GM18499 (cell line): ENCODE data around the gene PLEKHA7.
"Not testable (repeated sequence)": the region's sequence is repeated elsewhere in the genome, so short reads cannot be mapped to it uniquely, and the experiment has no call there.

ENCODE experiments used
- ATAC-seq: cut with Tn5 transposase; IDR thresholded peaks from one replicate; pipeline ENCODE4 v1.9.1; 2021; ENCODE audit warnings: moderate number of reproducible peaks; ENCODE audit not compliant: insufficient read depth, unreplicated experiment

Gene PLEKHA7

GRCh38 chr11:17010851-17011420 lies 3.3 kb downstream of the PLEKHA7 start:
- no peak for ATAC-seq

GRCh38 chr11:17008099-17008498 lies 6.1 kb downstream of the PLEKHA7 start:
- no peak for ATAC-seq

DNA sequence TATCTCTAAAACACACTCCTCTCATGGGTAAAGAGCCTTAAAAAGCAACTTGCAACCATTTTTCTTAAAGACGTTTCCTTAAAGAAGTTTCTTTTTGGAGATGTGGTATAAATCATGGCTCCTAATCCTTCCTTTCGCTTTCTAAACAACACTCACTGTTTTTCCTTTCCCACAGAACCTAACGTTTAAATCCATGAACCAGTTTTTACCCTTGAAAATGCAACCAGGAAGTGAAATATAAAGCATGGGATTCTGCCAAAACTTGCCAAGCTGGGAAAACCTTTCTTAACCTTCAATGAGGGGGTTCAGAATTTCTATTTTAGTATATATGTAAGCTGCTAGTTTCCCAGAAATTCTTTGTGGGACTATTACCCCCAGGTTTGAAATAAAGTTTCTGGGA lies 8.6 kb downstream of the PLEKHA7 start:
- no peak for ATAC-seq

- ATAC-seq, result no peak
These were observed 9.6 kb downstream of the PLEKHA7 start for GRCh38 chr11:17004486-17005148.

DNA sequence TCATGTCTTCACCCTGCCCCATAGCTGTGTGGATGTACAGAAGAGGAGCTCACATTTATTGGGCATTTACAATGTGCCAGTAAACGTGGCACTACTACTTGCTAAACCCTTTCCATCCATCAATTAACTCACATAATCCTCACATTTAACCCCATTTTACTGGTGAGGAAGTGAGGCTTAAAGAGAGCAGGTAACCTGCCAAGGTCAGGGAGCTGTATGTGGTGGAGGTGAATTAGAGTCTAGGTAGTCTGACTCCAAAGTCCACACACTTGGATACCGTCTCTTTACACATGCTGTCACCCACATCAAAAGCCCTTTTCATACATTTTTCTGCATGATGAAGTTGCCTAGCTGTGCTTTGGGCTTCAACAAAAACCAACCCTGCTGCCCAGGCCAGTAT lies 10.8 kb downstream of the PLEKHA7 start:
- no peak for ATAC-seq

DNA sequence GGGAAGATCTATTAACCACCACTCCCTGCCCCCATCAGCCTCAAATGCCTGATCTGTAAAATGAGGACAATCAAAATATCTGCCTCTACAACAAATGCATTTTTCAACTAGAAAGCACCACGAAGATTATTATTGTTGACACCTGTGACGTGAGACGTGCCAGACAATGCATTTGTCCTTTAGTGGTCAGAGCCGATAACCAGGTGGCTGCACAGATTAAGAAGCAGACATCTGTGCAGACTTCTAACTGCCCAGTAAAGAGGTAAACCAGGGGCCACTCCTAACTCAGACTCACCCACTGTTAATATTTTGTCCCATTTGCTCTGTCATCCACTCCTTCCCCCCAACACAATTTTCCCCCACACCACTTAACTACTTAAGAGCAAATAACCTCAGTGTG lies 11.7 kb downstream of the PLEKHA7 start:
- no peak for ATAC-seq

GRCh38 chr11:17001806-17002205 lies 12.4 kb downstream of the PLEKHA7 start:
- ATAC-seq, result no peak

DNA sequence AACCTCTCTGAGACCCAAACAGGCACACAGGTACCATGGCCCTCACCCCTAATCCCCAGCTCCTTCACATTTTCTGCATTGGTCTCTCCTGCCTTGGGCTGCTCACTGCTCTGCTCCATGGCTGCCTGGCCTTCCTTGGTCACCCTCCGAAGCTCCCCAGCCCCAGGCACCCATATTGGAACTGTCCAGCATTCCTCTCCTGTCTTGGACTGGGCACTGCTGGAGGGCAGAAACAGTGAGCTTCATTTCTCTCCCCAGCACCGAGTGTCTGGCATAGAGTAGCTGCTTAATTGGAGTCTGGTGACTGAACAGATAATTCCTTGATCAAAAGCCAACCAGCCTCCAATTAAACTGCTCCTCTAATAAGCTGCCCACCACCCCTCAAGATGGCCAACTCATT lies 13.2 kb downstream of the PLEKHA7 start:
- no peak for ATAC-seq

DNA sequence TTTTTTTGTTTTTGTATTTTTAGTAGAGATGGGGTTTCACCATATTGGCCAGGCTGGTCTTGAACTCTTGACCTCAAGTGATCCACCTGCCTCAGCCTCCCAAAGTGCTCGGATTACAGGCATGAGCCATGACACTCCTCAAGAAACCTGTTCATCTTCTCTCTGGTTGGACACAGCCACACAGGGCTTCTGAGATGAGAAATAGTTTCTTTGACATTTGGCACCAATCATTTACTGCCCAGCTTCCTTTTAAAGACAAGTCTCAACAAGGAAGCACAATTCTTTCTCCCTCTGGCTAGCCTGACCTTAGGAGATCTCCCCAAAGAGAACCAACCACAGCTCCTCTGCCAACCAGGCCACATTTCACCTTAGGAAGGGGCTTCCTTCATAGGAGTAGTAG lies 14.0 kb downstream of the PLEKHA7 start:
- not testable (repeated sequence) for ATAC-seq

- ATAC-seq, result no peak
These were observed 15.1 kb downstream of the PLEKHA7 start for GRCh38 chr11:16999116-16999515.

DNA sequence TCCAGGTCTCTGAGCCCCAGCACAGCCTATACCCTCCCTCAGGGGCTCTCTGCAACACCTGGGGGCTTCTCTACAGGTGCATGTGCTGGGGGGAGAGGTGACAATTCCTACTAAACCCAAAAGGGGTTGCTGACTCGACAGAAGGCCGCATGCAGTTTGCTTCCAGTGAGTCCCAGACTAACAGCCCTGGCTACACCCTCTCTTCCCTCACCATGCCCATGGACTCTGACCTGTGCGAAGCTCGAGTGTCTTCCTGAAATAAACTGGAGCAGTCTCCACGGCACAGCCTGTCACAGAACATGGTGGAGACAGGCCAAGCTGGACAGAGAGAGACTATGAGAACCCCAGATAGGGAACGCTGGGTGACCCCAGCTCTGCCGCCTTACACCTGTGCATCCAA lies 16.6 kb downstream of the PLEKHA7 start:
- ATAC-seq, result no peak

GRCh38 chr11:16993495-16993894 lies 20.7 kb downstream of the PLEKHA7 start:
- ATAC-seq, result no peak

- no peak for ATAC-seq
These were observed 21.4 kb downstream of the PLEKHA7 start for GRCh38 chr11:16992846-16993245.

DNA sequence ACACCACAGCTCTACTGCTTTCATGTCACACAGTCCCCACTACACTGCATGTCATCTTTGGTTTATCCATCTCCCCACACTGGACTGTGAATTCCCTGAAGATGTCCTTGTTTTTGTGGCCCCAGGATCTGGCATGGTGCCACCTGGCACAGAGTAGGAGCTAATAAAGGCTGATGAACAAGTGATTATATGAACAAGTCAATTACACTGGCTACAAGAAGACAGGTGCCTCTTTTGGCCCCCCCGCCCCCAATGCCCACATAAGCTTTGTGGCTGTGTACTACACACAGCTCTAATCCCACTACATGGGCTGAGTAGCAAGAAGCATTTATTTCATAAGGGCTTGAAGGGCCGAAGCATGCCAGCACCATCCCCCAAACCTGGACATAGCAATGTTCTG lies 24.7 kb downstream of the PLEKHA7 start:
- ATAC-seq, result no peak

DNA sequence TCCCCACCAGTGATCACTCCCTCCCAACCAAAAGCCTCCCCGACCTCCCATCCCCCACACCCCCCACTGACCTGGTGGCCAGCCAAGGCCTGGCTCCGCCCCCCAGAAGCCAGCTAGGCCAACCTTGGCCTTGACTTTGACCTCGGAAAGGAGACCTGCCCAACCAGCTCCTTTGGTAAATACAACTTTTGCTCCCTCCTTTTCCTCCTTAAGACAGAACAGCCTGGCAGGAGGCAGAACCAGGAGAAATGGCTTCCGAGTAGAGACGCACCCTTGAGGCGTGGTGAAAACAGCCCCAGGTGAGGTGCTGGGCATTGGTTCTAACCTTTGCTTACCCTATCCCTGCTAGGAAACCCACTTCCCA lies 27.0 kb downstream of the PLEKHA7 start:
- no peak for ATAC-seq

GRCh38 chr11:16986434-16987204 lies 27.6 kb downstream of the PLEKHA7 start:
- ATAC-seq, result peak; percentile 94

DNA sequence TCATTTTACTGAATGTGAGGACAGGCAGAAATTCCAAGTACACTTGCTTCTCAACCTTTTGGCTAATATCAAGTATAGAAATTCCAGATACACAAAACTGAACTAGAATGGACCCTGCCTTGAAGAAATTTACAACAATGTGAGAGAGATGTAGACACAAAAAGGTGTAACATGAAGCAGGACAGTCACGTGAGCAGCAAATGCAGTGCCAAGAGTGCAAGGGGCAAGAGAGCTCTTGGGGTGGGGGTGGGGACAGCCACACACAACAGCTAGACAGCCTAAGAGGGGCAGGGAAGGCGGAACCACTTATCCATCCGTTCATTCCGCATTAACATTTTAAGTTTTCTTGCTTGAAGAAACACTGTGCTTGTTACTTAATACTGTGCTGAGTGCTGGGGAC lies 28.9 kb downstream of the PLEKHA7 start:
- no peak for ATAC-seq

- ATAC-seq, result no peak
These were observed 30.0 kb downstream of the PLEKHA7 start for GRCh38 chr11:16984229-16984628.

DNA sequence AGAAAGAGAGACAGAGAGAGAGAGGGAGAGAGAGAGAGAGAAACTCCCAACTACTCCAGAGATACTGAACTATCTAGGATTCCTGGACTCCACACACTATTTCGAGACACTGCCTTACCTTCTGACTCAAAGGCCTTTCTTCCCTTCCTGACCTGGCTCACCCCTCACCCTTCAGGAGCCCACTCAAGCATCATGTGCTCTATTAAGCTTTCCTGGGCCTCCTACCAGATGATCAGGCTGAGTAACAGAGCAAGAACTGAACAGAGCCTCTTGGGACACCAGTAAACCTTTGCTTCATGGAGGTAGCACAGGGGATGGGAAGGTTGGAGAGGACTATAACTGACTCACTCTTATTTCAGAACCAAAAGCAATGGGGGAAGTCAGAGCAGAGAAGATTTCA lies 31.4 kb downstream of the PLEKHA7 start:
- no peak for ATAC-seq

DNA sequence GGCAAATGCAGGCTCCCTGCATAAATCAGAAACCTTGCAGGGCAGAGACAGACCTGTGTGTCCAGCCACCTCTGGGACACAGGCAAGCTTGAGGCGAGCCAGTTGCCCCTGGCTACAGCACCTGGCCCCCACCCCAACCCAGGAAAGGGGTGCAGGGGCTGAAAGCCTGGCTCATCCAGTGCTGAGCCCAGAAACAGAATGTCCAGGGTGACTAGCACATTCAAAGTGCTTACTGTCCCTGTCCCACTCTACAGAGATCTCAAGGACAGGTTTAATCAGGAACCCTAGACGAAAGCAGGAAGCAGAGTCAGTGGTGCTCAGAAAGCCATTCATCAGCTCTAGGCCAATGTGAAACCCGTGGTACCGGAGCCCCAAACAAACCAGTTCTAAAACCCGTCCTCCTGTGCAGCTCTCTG lies 31.9 kb downstream of the PLEKHA7 start:
- ATAC-seq, result no peak

DNA sequence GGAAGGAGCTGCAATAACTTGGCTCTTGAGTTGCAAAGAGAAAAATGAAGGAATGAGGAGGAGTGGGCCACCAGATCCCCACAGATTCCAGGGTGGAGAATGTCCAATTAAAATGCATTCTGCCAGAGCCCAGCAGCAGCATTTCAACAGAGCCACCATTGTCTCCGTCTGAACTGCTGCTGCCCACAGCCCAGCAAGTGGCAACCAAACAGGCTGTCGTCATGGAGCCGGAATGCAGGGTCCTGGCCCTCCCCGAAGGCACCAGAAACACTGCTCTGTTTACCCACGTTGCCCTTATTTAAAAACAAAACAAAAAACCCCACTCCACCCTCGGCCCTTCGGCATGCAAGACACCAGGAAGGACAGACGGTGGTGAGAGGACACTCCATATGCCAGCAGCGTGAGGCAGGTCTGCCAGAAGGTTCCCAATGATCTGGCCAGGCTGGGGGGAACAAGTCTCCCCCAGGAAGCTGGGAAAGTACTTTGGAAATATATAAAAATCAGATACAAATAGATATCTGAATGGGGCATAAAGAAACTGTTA lies 32.5 kb downstream of the PLEKHA7 start:
- no peak for ATAC-seq
